ENCODE measurements around the gene ANXA10.
A peak's percentile ranks its signal among the peaks of the same experiment; 100 is the strongest.

Gene ANXA10

GRCh38 chr4:168076989-168077725, 15.2 kb upstream of the ANXA10 start:
- no peak for TF ChIP-seq POLR2A (IDR thresholded peaks at IDR 0.05; ENCODE audit: low read depth, low read length)
- no peak for TF ChIP-seq PAX5 (IDR thresholded peaks at IDR 0.05; ENCODE audit: insufficient read depth, low read length, severe bottlenecking)
- TF ChIP-seq TAF1 (IDR thresholded peaks at IDR 0.05; ENCODE audit: low read depth, low read length) = no peak
- no peak for TF ChIP-seq SPI1 (IDR thresholded peaks at IDR 0.05; ENCODE audit: low read depth, low read length)
- FAIRE-seq (peak; percentile 59), DNase-seq (ENCODE audit: insufficient read length, low spot score) (peak; percentile 8)

- DNase-seq (ENCODE audit: insufficient read length, low spot score) (no peak), FAIRE-seq (no peak)
- TF ChIP-seq POU2F2 (IDR thresholded peaks at IDR 0.05; ENCODE audit: low read depth, low read length) (no peak), POLR2A (IDR thresholded peaks at IDR 0.05; ENCODE audit: low read depth, low read length) (no peak), TAF1 (IDR thresholded peaks at IDR 0.05; ENCODE audit: low read depth, low read length) (no peak), SPI1 (IDR thresholded peaks at IDR 0.05; ENCODE audit: low read depth, low read length) (no peak), PAX5 (IDR thresholded peaks at IDR 0.05; ENCODE audit: insufficient read depth, low read length, severe bottlenecking) (no peak), POLR2AphosphoS5 (IDR thresholded peaks at IDR 0.05; ENCODE audit: low read depth, low read length) (no peak)
These were observed 14.6 kb upstream of the ANXA10 start for GRCh38 chr4:168077726-168078239.

- no peak for DNase-seq (ENCODE audit: insufficient read length, low spot score)
- FAIRE-seq = no peak
- TF ChIP-seq POLR2AphosphoS5 (IDR thresholded peaks at IDR 0.05; ENCODE audit: low read depth, low read length) = no peak
- no peak for TF ChIP-seq POLR2A (IDR thresholded peaks at IDR 0.05; ENCODE audit: low read depth, low read length)
- no peak for TF ChIP-seq POU2F2 (IDR thresholded peaks at IDR 0.05; ENCODE audit: low read depth, low read length)
- no peak for TF ChIP-seq TAF1 (IDR thresholded peaks at IDR 0.05; ENCODE audit: low read depth, low read length)
- no peak for TF ChIP-seq SPI1 (IDR thresholded peaks at IDR 0.05; ENCODE audit: low read depth, low read length)
- TF ChIP-seq PAX5 (IDR thresholded peaks at IDR 0.05; ENCODE audit: insufficient read depth, low read length, severe bottlenecking) = no peak
These were observed 10.0 kb upstream of the ANXA10 start for GRCh38 chr4:168082379-168082778.

- TF ChIP-seq PAX5 (IDR thresholded peaks at IDR 0.05; ENCODE audit: insufficient read depth, low read length, severe bottlenecking) = no peak
- no peak for TF ChIP-seq POLR2AphosphoS5 (IDR thresholded peaks at IDR 0.05; ENCODE audit: low read depth, low read length)
- TF ChIP-seq POU2F2 (IDR thresholded peaks at IDR 0.05; ENCODE audit: low read depth, low read length) = no peak
- TF ChIP-seq POLR2A (IDR thresholded peaks at IDR 0.05; ENCODE audit: low read depth, low read length) = no peak
- no peak for TF ChIP-seq TAF1 (IDR thresholded peaks at IDR 0.05; ENCODE audit: low read depth, low read length)
- TF ChIP-seq SPI1 (IDR thresholded peaks at IDR 0.05; ENCODE audit: low read depth, low read length) = no peak
- DNase-seq (ENCODE audit: insufficient read length, low spot score) = no peak
These were observed 3.6 kb downstream of the ANXA10 start for GRCh38 chr4:168095776-168096406.

GRCh38 chr4:168096407-168096784, 4.1 kb downstream of the ANXA10 start:
- no peak for TF ChIP-seq TAF1 (IDR thresholded peaks at IDR 0.05; ENCODE audit: low read depth, low read length)
- no peak for TF ChIP-seq POLR2A (IDR thresholded peaks at IDR 0.05; ENCODE audit: low read depth, low read length)
- no peak for TF ChIP-seq SPI1 (IDR thresholded peaks at IDR 0.05; ENCODE audit: low read depth, low read length)
- TF ChIP-seq PAX5 (IDR thresholded peaks at IDR 0.05; ENCODE audit: insufficient read depth, low read length, severe bottlenecking) = no peak
- no peak for TF ChIP-seq POU2F2 (IDR thresholded peaks at IDR 0.05; ENCODE audit: low read depth, low read length)
- TF ChIP-seq POLR2AphosphoS5 (IDR thresholded peaks at IDR 0.05; ENCODE audit: low read depth, low read length) = no peak
- FAIRE-seq (no peak), DNase-seq (ENCODE audit: insufficient read length, low spot score) (no peak)

More at GRCh38 chr4:168095776-168096406, 3.6 kb downstream of the ANXA10 start:
- FAIRE-seq = no peak

- FAIRE-seq (no peak), DNase-seq (ENCODE audit: insufficient read length, low spot score) (no peak)
- TF ChIP-seq POLR2AphosphoS5 (IDR thresholded peaks at IDR 0.05; ENCODE audit: low read depth, low read length) (no peak), TAF1 (IDR thresholded peaks at IDR 0.05; ENCODE audit: low read depth, low read length) (no peak), SPI1 (IDR thresholded peaks at IDR 0.05; ENCODE audit: low read depth, low read length) (no peak), POU2F2 (IDR thresholded peaks at IDR 0.05; ENCODE audit: low read depth, low read length) (no peak), PAX5 (IDR thresholded peaks at IDR 0.05; ENCODE audit: insufficient read depth, low read length, severe bottlenecking) (no peak), POLR2A (IDR thresholded peaks at IDR 0.05; ENCODE audit: low read depth, low read length) (no peak)
These were observed 4.8 kb downstream of the ANXA10 start for GRCh38 chr4:168097161-168097560.

- DNase-seq (ENCODE audit: insufficient read length, low spot score) (no peak), FAIRE-seq (no peak)
- TF ChIP-seq PAX5 (IDR thresholded peaks at IDR 0.05; ENCODE audit: insufficient read depth, low read length, severe bottlenecking) = no peak
- TF ChIP-seq TAF1 (IDR thresholded peaks at IDR 0.05; ENCODE audit: low read depth, low read length) = no peak
- TF ChIP-seq POLR2A (IDR thresholded peaks at IDR 0.05; ENCODE audit: low read depth, low read length) = no peak
- TF ChIP-seq POLR2AphosphoS5 (IDR thresholded peaks at IDR 0.05; ENCODE audit: low read depth, low read length) = no peak
- TF ChIP-seq POU2F2 (IDR thresholded peaks at IDR 0.05; ENCODE audit: low read depth, low read length) = no peak
- TF ChIP-seq SPI1 (IDR thresholded peaks at IDR 0.05; ENCODE audit: low read depth, low read length) = no peak
These were observed 5.9 kb downstream of the ANXA10 start for GRCh38 chr4:168098248-168098717.

GRCh38 chr4:168099195-168099594, 6.9 kb downstream of the ANXA10 start:
- no peak for TF ChIP-seq TAF1 (IDR thresholded peaks at IDR 0.05; ENCODE audit: low read depth, low read length)
- TF ChIP-seq POU2F2 (IDR thresholded peaks at IDR 0.05; ENCODE audit: low read depth, low read length) = no peak
- TF ChIP-seq PAX5 (IDR thresholded peaks at IDR 0.05; ENCODE audit: insufficient read depth, low read length, severe bottlenecking) = no peak
- no peak for TF ChIP-seq POLR2AphosphoS5 (IDR thresholded peaks at IDR 0.05; ENCODE audit: low read depth, low read length)
- TF ChIP-seq SPI1 (IDR thresholded peaks at IDR 0.05; ENCODE audit: low read depth, low read length) = no peak
- TF ChIP-seq POLR2A (IDR thresholded peaks at IDR 0.05; ENCODE audit: low read depth, low read length) = no peak
- DNase-seq (ENCODE audit: insufficient read length, low spot score) (no peak), FAIRE-seq (no peak)

- DNase-seq (ENCODE audit: insufficient read length, low spot score) (no peak), FAIRE-seq (no peak)
- no peak for TF ChIP-seq POLR2A (IDR thresholded peaks at IDR 0.05; ENCODE audit: low read depth, low read length)
- TF ChIP-seq POU2F2 (IDR thresholded peaks at IDR 0.05; ENCODE audit: low read depth, low read length) = no peak
- no peak for TF ChIP-seq POLR2AphosphoS5 (IDR thresholded peaks at IDR 0.05; ENCODE audit: low read depth, low read length)
- no peak for TF ChIP-seq SPI1 (IDR thresholded peaks at IDR 0.05; ENCODE audit: low read depth, low read length)
- TF ChIP-seq PAX5 (IDR thresholded peaks at IDR 0.05; ENCODE audit: insufficient read depth, low read length, severe bottlenecking) = no peak
- TF ChIP-seq TAF1 (IDR thresholded peaks at IDR 0.05; ENCODE audit: low read depth, low read length) = no peak
These were observed 8.7 kb downstream of the ANXA10 start for GRCh38 chr4:168101026-168101425.
